Measurements from ENCODE around the gene FJX1.

- TF ChIP-seq REST (IDR thresholded peaks at IDR 0.05; ENCODE audit: low read depth) = no peak
- no peak for TF ChIP-seq USF1 (IDR thresholded peaks at IDR 0.05)
- no peak for TF ChIP-seq RAD21 (IDR thresholded peaks at IDR 0.05; ENCODE audit: low read depth)
- no peak for TF ChIP-seq TAF1 (IDR thresholded peaks at IDR 0.05; ENCODE audit: low read depth)
- no peak for TF ChIP-seq EP300 (IDR thresholded peaks at IDR 0.05; ENCODE audit: borderline replicate concordance)
- TF ChIP-seq EGR1 (IDR thresholded peaks at IDR 0.05) = no peak
- no peak for TF ChIP-seq MAX (IDR thresholded peaks at IDR 0.05)
- TF ChIP-seq FOXM1 (IDR thresholded peaks at IDR 0.05; ENCODE audit: borderline replicate concordance, low read depth) = no peak
- TF ChIP-seq TCF12 (IDR thresholded peaks at IDR 0.05; ENCODE audit: low read depth) = no peak
- TF ChIP-seq TEAD4 (IDR thresholded peaks at IDR 0.05) = no peak
- TF ChIP-seq CEBPB (IDR thresholded peaks at IDR 0.05) = no peak
- TF ChIP-seq YY1 (IDR thresholded peaks at IDR 0.05; ENCODE audit: low read depth) = no peak
- no peak for TF ChIP-seq CREB1 (IDR thresholded peaks at IDR 0.05; ENCODE audit: low read depth)
- TF ChIP-seq ZBTB7A (IDR thresholded peaks at IDR 0.05; ENCODE audit: low read depth) = no peak
Measured at GRCh38 chr11:35655254-35655653, 37.0 kb downstream of the FJX1 start.
